Transverse colon (tissue), 4 donors: Measurements from ENCODE around the gene CHAC2. TPM values are rescaled to one million over a fixed set of nuclear protein-coding genes. Genes with fewer than 3 reads are reported as not detected.

Experiments
- DNase-seq: peaks from one replicate; pipeline ENCODE4 v3.0.0-alpha.2; 2019
- H3K27ac ChIP-seq, 4 donors: fragments of 200-600 bp; sonication (generic); 2 replicates each; pipeline ENCODE4 v1.5.1; 2016 to 2018; ENCODE audit warnings: inconsistent platforms in 4 of 4
- H3K27me3 ChIP-seq: fragments of 200-600 bp; sonication (generic); 2 replicates; pipeline ENCODE4 v1.5.1; 2017; ENCODE audit warnings: inconsistent platforms
- H3K36me3 ChIP-seq, 4 donors: fragments of 200-600 bp; sonication (generic); 2 replicates each; pipeline ENCODE4 v1.5.1; 2017 to 2019; ENCODE audit warnings: inconsistent platforms in 4 of 4
- H3K4me1 ChIP-seq, 4 donors: fragments of 200-600 bp; sonication (generic); 2 replicates each; pipeline ENCODE4 v1.5.1; 2017 to 2020; ENCODE audit warnings: inconsistent platforms in 4 of 4
- H3K4me3 ChIP-seq, 4 donors: fragments of 200-600 bp; sonication (generic); 1 replicate in 1 of 4; 2 replicates in 3 of 4; pipeline versions ENCODE4 v1.5.1 to v1.6.1; 2017 to 2019; ENCODE audit warnings: inconsistent platforms in 4 of 4
- H3K9me3 ChIP-seq, 2 donors: fragments of 200-600 bp; sonication (generic); 2 replicates each; pipeline ENCODE4 v1.5.1; 2017 to 2019; ENCODE audit warnings: inconsistent platforms in 2 of 2
- CTCF ChIP-seq, 5 experiments: fragments of 200-600 bp in 3 of 5; fragments of 450-650 bp in 2 of 5; sonication (generic) in 3 of 5; IDR thresholded peaks; 1 replicate in 2 of 5; 2 replicates in 3 of 5; pipeline ENCODE4 v1.5.1; 2016 to 2017; ENCODE audit warnings: antibody characterized with exemption in 5 of 5, inconsistent platforms in 3 of 5, mild to moderate bottlenecking in 2 of 5, moderate library complexity in 1 of 5
- EP300 ChIP-seq: sonication (generic); formaldehyde crosslinking; IDR thresholded peaks from one replicate; pipeline ENCODE4 v1.6.1; 2017; ENCODE audit warnings: antibody characterized with exemption, low read depth
- POLR2A ChIP-seq: fragments of 450-650 bp; IDR thresholded peaks from one replicate; pipeline ENCODE4 v1.6.1; 2016; ENCODE audit warnings: antibody characterized with exemption, mild to moderate bottlenecking, moderate library complexity
- POLR2AphosphoS5 ChIP-seq, 3 donors: sonication (generic); formaldehyde crosslinking; IDR thresholded peaks; one replicate each; pipeline ENCODE4 v1.6.1; 2016; ENCODE audit warnings: antibody characterized with exemption in 3 of 3
- WGBS, 2 donors: methylation state at CpG; one replicate each; pipeline ENCODE4 v1.1.5; 2018; ENCODE audit warnings: low coverage in 1 of 2; 5-methylcytosine and 5-hydroxymethylcytosine counted together
- in situ Hi-C, 4 donors: fragments of 200-750 bp; cut with MboI; loops; one replicate each; pipeline versions ENCODE4 v1.15.0 to v1.15.1; 2017; ENCODE audit warnings: low sequenced_read_pairs in 3 of 4, low pct_ligation_motif_present in 1 of 4, low pct_unique_long_range_greater_than_20kb in 1 of 4
- intact Hi-C: fragments of 100-400 bp; cut with DNase I; formaldehyde crosslinking; loops from one replicate; pipeline ENCODE4 v1.15.1; 2023; ENCODE audit warnings: low total_unique reads
- total RNA-seq, 4 donors: library from RNA; depleted of rRNA; stranded (reverse); fragments of >200 nt; gene quantifications; one replicate each; pipeline ENCODE4 v1.1.0, GENCODE V29; 2016

CHAC2 gene
- total RNA-seq, 4 donors from 2014 or later: 1.4 to 2.1 (median 1.5) TPM

DNA sequence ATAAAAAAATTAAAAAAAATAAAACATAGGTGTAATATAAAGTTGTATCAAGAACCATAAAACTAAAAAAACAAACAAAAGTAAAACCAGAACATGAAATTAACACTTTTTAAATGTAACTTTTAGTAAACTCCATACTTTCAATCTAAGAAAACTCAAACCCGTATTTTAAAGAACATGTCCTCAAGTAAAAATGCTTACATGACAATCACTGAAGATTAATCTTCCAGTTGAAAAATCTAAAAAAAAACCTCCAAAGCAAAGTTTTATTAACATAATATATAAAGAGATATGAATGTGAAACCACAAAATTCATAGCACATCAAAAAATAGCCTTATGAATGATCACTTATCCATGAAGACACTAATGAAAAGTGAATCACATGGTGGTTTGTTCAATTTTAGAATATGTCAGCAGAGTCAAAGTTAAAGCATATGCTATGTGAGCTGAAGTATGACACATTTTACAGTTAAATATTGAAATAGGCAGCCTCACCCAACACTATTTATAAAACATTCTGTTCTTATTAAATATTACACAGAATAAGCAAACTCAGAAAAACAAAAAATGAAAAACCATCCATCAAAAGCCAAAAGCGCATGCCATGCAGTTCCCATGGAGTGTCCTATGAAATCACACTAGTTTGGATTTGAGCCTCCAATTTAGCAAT, 23.1 kb upstream of the CHAC2 start:
- H3K36me3 ChIP-seq: peaks cover 0 to 10% (median 0%) of the 10 kb centered on the region in 4 donors
- H3K27ac ChIP-seq: no peak overlapping the region
- H3K27me3 ChIP-seq: no peaks in the 10 kb centered on the region
- no peak for DNase-seq
- WGBS, 2 donors: 90 to 92% methylated on average over 2 of the region's 2 CpGs
- H3K4me3 ChIP-seq: no peak overlapping the region
- H3K4me1 ChIP-seq: no peaks in the 10 kb centered on the region
- TF ChIP-seq EP300 (no peak), POLR2A (no peak)
- intact Hi-C loops (no loop called here), in situ Hi-C loops (no loop called here)
- no peaks in the 10 kb centered on the region for H3K9me3 ChIP-seq

DNA sequence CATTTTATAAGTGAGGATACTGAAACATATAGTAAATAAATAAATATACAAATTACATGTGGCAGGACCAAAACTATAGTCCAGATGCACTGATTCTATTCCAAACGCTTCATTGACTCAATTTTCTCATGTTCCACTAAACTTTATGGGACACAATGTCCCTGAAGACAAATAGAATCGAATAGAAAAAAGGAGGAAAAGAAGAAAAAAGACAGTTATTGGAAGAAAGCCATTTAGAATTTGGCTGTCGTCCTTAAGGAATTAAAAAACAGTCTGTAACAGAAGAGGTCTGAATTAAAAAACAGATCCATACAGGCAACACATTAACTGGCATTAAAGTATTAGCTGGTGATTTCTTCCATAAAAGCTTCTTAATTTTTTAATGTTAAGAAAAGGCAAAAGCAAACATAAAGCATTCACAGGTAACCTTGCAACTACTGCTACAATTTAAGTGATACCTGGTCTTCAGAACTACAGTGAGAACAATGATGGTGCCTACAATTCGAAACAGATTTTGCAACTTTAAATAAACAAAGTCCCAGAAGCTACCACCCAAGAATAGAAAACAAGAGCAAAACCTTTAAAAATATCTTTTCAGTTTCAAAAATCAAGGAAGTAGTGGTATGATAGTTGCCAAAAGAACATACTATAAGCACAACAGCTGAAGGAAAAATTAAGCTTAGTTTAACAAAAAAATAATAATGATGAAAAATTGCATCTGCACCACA, 17.4 kb upstream of the CHAC2 start:
- in situ Hi-C loops (no loop called here), intact Hi-C loops (no loop called here)
- Histone ChIP-seq H3K27me3 (no peaks in the 10 kb centered on the region), H3K4me3 (no peak overlapping the region), H3K9me3 (no peaks in the 10 kb centered on the region), H3K36me3 (peaks cover 0 to 14% (median 0%) of the 10 kb centered on the region in 4 donors), H3K4me1 (peaks cover 0 to 4% (median 0%) of the 10 kb centered on the region in 4 donors), H3K27ac (no peak overlapping the region)
- TF ChIP-seq POLR2AphosphoS5 (IDR thresholded peaks at IDR 0.05) (no peak), CTCF (IDR thresholded peaks at IDR 0.05) (no peak), POLR2A (no peak), EP300 (no peak)
- WGBS, 2 donors: 77 to 87% methylated on average over 4 of the region's 4 CpGs
- no peak for DNase-seq

- H3K4me3 ChIP-seq: no peak overlapping the region
- TF ChIP-seq CTCF (IDR thresholded peaks at IDR 0.05): no peak
- TF ChIP-seq POLR2AphosphoS5 (IDR thresholded peaks at IDR 0.05): no peak
- no peak for TF ChIP-seq EP300
- no peak for TF ChIP-seq POLR2A
- peaks cover 0 to 9% (median 0%) of the 10 kb centered on the region in 4 donors for H3K4me1 ChIP-seq
- WGBS, 2 donors: 69 to 70% methylated on average over 1 of the region's 1 CpG
- no peaks in the 10 kb centered on the region for H3K27me3 ChIP-seq
- H3K9me3 ChIP-seq: no peaks in the 10 kb centered on the region
- intact Hi-C loops: no loop called here
- no peak for DNase-seq
- no peak overlapping the region for H3K27ac ChIP-seq
- in situ Hi-C loops: no loop called here
- peaks cover 0 to 15% (median 0%) of the 10 kb centered on the region in 4 donors for H3K36me3 ChIP-seq
Measured at GRCh38 chr2:53751728-53752127, 15.9 kb upstream of the CHAC2 start.

DNA sequence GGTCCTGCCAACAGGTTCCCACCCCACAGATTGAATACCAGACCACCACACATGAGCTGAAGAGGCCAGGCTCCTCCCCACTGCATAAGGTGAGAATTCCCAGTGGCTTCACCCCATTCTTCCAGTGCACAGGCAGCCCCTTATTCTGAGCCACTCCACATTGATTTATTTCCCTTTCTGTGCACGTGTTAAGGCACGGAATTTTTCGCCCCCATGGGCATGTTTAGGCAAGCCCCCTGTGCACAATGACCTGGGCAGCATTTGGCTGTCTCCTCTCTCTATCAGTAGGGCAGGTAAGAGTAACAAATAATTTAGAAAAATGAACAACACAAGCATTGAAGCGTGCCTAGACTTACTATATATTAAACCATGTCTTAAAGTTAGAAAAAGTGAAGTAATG, 15.2 kb upstream of the CHAC2 start:
- WGBS, 2 donors: 90 to 92% methylated on average over 2 to 4 of the region's 4 CpGs

More for the DNA sequence above, 15.2 kb upstream of the CHAC2 start:
- H3K9me3 ChIP-seq: no peaks in the 10 kb centered on the region
- H3K27me3 ChIP-seq: no peaks in the 10 kb centered on the region
- TF ChIP-seq POLR2AphosphoS5 (IDR thresholded peaks at IDR 0.05) (no peak), EP300 (no peak), CTCF (IDR thresholded peaks at IDR 0.05) (no peak)
- H3K27ac ChIP-seq: no peak overlapping the region
- DNase-seq: no peak
- H3K4me1 ChIP-seq: peaks cover 0 to 9% (median 0%) of the 10 kb centered on the region in 4 donors
- H3K4me3 ChIP-seq: no peak overlapping the region
- H3K36me3 ChIP-seq: peaks cover 0 to 13% (median 0%) of the 10 kb centered on the region in 4 donors
- intact Hi-C loops: no loop called here
- in situ Hi-C loops: no loop called here
